Loucy (cell line): ENCODE measurements around the gene PRRC2B.

Experiments used
- H2AFZ ChIP-seq: fragments of 200-600 bp; sonication (generic); 2 replicates; pipeline ENCODE4 v1.6.0; 2016; ENCODE audit warnings: antibody characterized with exemption, mild to moderate bottlenecking, low read length, moderate library complexity
- H3F3A ChIP-seq: fragments of 200-600 bp; 2 replicates; pipeline ENCODE4 v1.6.0; 2016; ENCODE audit warnings: antibody characterized with exemption, low read depth, mild to moderate bottlenecking
- H3K27me3 ChIP-seq: fragments of 200-600 bp; sonication (generic); 2 replicates; pipeline ENCODE4 v1.6.1; 2014; ENCODE audit warnings: low read length, mild to moderate bottlenecking; ENCODE audit not compliant: insufficient read depth, poor library complexity, severe bottlenecking
- H3K36me3 ChIP-seq: fragments of 200-600 bp; sonication (generic); 2 replicates; pipeline ENCODE4 v1.6.1; 2016; ENCODE audit warnings: low read length; ENCODE audit not compliant: insufficient read depth
- H3K4me1 ChIP-seq: fragments of 200-600 bp; sonication (generic); 2 replicates; pipeline ENCODE4 v1.5.1; 2014; ENCODE audit warnings: low read length, mild to moderate bottlenecking; ENCODE audit not compliant: insufficient read depth, poor library complexity, severe bottlenecking
- H3K4me2 ChIP-seq: fragments of 200-600 bp; sonication (generic); 2 replicates; pipeline ENCODE4 v1.6.0; 2014; ENCODE audit warnings: antibody characterized with exemption, low read length, low read depth, mild to moderate bottlenecking; ENCODE audit not compliant: poor library complexity, severe bottlenecking
- H3K4me3 ChIP-seq: fragments of 200-600 bp; sonication (generic); 2 replicates; pipeline ENCODE4 v1.5.1; 2014; ENCODE audit warnings: low read length, mild to moderate bottlenecking, mixed read lengths; ENCODE audit not compliant: poor library complexity, severe bottlenecking
- H3K79me2 ChIP-seq: fragments of 200-600 bp; sonication (generic); 2 replicates; pipeline ENCODE4 v1.6.1; 2014; ENCODE audit warnings: low read length; ENCODE audit not compliant: insufficient read depth
- H3K9ac ChIP-seq: fragments of 200-600 bp; sonication (generic); 2 replicates; pipeline ENCODE4 v1.6.0; 2014; ENCODE audit warnings: mild to moderate bottlenecking, low read depth, low read length, moderate library complexity; ENCODE audit not compliant: poor library complexity, severe bottlenecking
- H3K9me2 ChIP-seq: fragments of 200-600 bp; sonication (generic); replicated peaks from 2 replicates; pipeline ENCODE4 v1.6.1; 2016; ENCODE audit warnings: low read depth, low read length, mixed read lengths
- H3K9me3 ChIP-seq: fragments of 200-600 bp; sonication (generic); 2 replicates; pipeline ENCODE4 v1.6.1; 2014; ENCODE audit warnings: mild to moderate bottlenecking, antibody characterized with exemption, low read length, low read depth; ENCODE audit not compliant: insufficient read depth
- H4K20me1 ChIP-seq: fragments of 200-600 bp; sonication (generic); 2 replicates; pipeline ENCODE4 v1.6.0; 2014; ENCODE audit warnings: antibody characterized with exemption, low read length, mild to moderate bottlenecking; ENCODE audit not compliant: insufficient read depth, poor library complexity, severe bottlenecking
- CTCF ChIP-seq: fragments of 200-600 bp; sonication (generic); conservative IDR thresholded peaks from 2 replicates; pipeline ENCODE4 v1.5.1; 2014; ENCODE audit warnings: mild to moderate bottlenecking, antibody characterized with exemption, low read length
- EZH2phosphoT487 ChIP-seq: fragments of 200-600 bp; IDR thresholded peaks from 2 replicates; pipeline ENCODE4 v1.6.1; 2018; ENCODE audit warnings: antibody characterized with exemption, mild to moderate bottlenecking, moderate library complexity, borderline replicate concordance

PRRC2B gene

GRCh38 chr9:131399972-131400371 is 6.1 kb downstream of the PRRC2B start:
- H4K20me1 ChIP-seq: peaks cover 94% of the 10 kb centered on the region
- H3K9ac ChIP-seq: no peak overlapping the region
- peak overlapping the region; percentile 94 for H3K4me2 ChIP-seq
- peak overlapping the region; percentile 27 for H3K4me3 ChIP-seq
- H3K4me1 ChIP-seq: peaks cover 64% of the 10 kb centered on the region
- no peaks in the 10 kb centered on the region for H3K27me3 ChIP-seq
- no peak overlapping the region for H2AFZ ChIP-seq
- peaks cover 12% of the 10 kb centered on the region for H3F3A ChIP-seq
- peaks cover 11% of the 10 kb centered on the region; the same call in 1 of the 2 replicates for H3K36me3 ChIP-seq
- H3K79me2 ChIP-seq: peaks cover 97% of the 10 kb centered on the region
- no peaks in the 10 kb centered on the region for H3K9me2 ChIP-seq
- TF ChIP-seq EZH2phosphoT487 (no peak), CTCF (no peak)
- no peaks in the 10 kb centered on the region for H3K9me3 ChIP-seq

GRCh38 chr9:131400627-131401026 is 6.7 kb downstream of the PRRC2B start:
- no peak for TF ChIP-seq EZH2phosphoT487
- no peak for TF ChIP-seq CTCF
- Histone ChIP-seq H2AFZ (no peak overlapping the region), H4K20me1 (peaks cover 94% of the 10 kb centered on the region), H3K4me2 (peak overlapping the region; percentile 94), H3K4me1 (peaks cover 68% of the 10 kb centered on the region), H3F3A (peaks cover 12% of the 10 kb centered on the region), H3K79me2 (peaks cover 97% of the 10 kb centered on the region), H3K9me2 (no peaks in the 10 kb centered on the region), H3K36me3 (peaks cover 18% of the 10 kb centered on the region; the same call in 1 of the 2 replicates), H3K9me3 (no peaks in the 10 kb centered on the region), H3K4me3 (no peak overlapping the region), H3K27me3 (no peaks in the 10 kb centered on the region), H3K9ac (no peak overlapping the region)

GRCh38 chr9:131402073-131402472 is 8.2 kb downstream of the PRRC2B start:
- Histone ChIP-seq H3K9ac (no peak overlapping the region), H3K36me3 (peaks cover 18% of the 10 kb centered on the region; the same call in 1 of the 2 replicates), H3F3A (peaks cover 12% of the 10 kb centered on the region), H3K27me3 (no peaks in the 10 kb centered on the region), H3K4me2 (peak overlapping the region; percentile 48), H4K20me1 (peaks cover 94% of the 10 kb centered on the region), H3K4me1 (peaks cover 73% of the 10 kb centered on the region), H3K9me3 (no peaks in the 10 kb centered on the region), H2AFZ (no peak overlapping the region), H3K79me2 (peaks cover 97% of the 10 kb centered on the region), H3K9me2 (no peaks in the 10 kb centered on the region), H3K4me3 (no peak overlapping the region)
- TF ChIP-seq EZH2phosphoT487: no peak
- TF ChIP-seq CTCF: no peak
